A673 (cell line): ENCODE measurements around the gene PCID2. TPM values are rescaled to one million over a fixed set of nuclear protein-coding genes. Genes with fewer than 3 reads are reported as not detected.

Source experiments
- BruUV-seq: library from RNA; stranded (reverse); fragments of 400-500 nt; replicated peaks from 2 replicates; lab custom pipeline; 2021; lab: Mats Ljungman, UMichigan
- CTCF ChIA-PET: fragments of 300-600 bp; sonication (Branson Sonifier 250); formaldehyde crosslinking; loops from one replicate; lab custom pipeline; 2022; ENCODE audit warnings: antibody characterized with exemption; lab: Charles Lee
- POLR2A ChIA-PET: fragments of 300-600 bp; sonication (Branson Sonifier 250); formaldehyde crosslinking; loops from one replicate; lab custom pipeline; 2022; ENCODE audit warnings: antibody characterized with exemption; ENCODE audit not compliant: low non-redundant PET; lab: Charles Lee
- DNase-seq: peaks from one replicate; pipeline ENCODE4 v3.0.0-alpha.2; 2015; ENCODE audit warnings: low spot score
- H3K27ac ChIP-seq: fragments of 200-600 bp; sonication (generic); 2 replicates; pipeline ENCODE4 v1.5.1; 2016; ENCODE audit warnings: mixed run types, low read depth, mild to moderate bottlenecking, mixed read lengths, antibody characterized with exemption, low read length; ENCODE audit not compliant: poor library complexity, severe bottlenecking
- H3K27me3 ChIP-seq: fragments of 200-600 bp; sonication (generic); replicated peaks from 2 replicates; pipeline ENCODE4 v1.6.1; 2017; ENCODE audit warnings: mixed run types, low read depth, mild to moderate bottlenecking, mixed read lengths, antibody characterized with exemption, low read length; ENCODE audit not compliant: insufficient read depth, poor library complexity
- H3K36me3 ChIP-seq: fragments of 200-600 bp; sonication (generic); 2 replicates; pipeline ENCODE4 v1.6.1; 2016; ENCODE audit warnings: mixed run types, mild to moderate bottlenecking, mixed read lengths, antibody characterized with exemption, low read length; ENCODE audit not compliant: insufficient read depth, poor library complexity, severe bottlenecking
- H3K4me1 ChIP-seq: fragments of 200-600 bp; sonication (generic); 2 replicates; pipeline ENCODE4 v1.6.1; 2017; ENCODE audit warnings: mixed run types, mild to moderate bottlenecking, mixed read lengths, antibody characterized with exemption, low read length; ENCODE audit not compliant: insufficient read depth, poor library complexity, severe bottlenecking
- H3K4me3 ChIP-seq: fragments of 200-600 bp; sonication (generic); 2 replicates; pipeline ENCODE4 v1.5.1; 2016; ENCODE audit warnings: low read depth, mixed run types, mild to moderate bottlenecking, mixed read lengths, low read length; ENCODE audit not compliant: poor library complexity, severe bottlenecking
- H3K9me3 ChIP-seq: fragments of 200-600 bp; sonication (generic); 2 replicates; pipeline ENCODE4 v1.6.1; 2016; ENCODE audit warnings: mixed run types, low read depth, mild to moderate bottlenecking, mixed read lengths, antibody characterized with exemption, low read length; ENCODE audit not compliant: poor library complexity, severe bottlenecking
- EZH2 ChIP-seq: fragments of 200-600 bp; sonication (generic); IDR thresholded peaks from 2 replicates; pipeline ENCODE4 v1.6.1; 2017; ENCODE audit warnings: borderline replicate concordance, low read depth, mild to moderate bottlenecking, mixed read lengths, antibody characterized with exemption, low read length; ENCODE audit not compliant: poor library complexity, severe bottlenecking
- intact Hi-C: fragments of 100-400 bp; cut with micrococcal nuclease; formaldehyde crosslinking; loops from one replicate; pipeline ENCODE4 v1.10.0; 2022; ENCODE audit not compliant: unreplicated experiment
- total RNA-seq: library from RNA; stranded (reverse); gene quantifications from 2 replicates; pipeline ENCODE4 v1.2.3, GENCODE V29; 2021
- TF ChIP-seq, protein P1 (sequence below): fragments of 300-800, 200-600 bp; sonication (generic); conservative IDR thresholded peaks from 2 replicates; pipeline ENCODE4 v1.5.1; 2017; ENCODE audit warnings: low read depth, mild to moderate bottlenecking, antibody characterized with exemption, low read length, moderate library complexity, mixed read lengths

Gene PCID2
- total RNA-seq, 1 experiment from 2014 or later: 67.5 TPM

GRCh38 chr13:113146750-113147149 is 61.7 kb downstream of the PCID2 start:
- no TSS peak for BruUV-seq
- intact Hi-C loops: no loop called here
- no peak for DNase-seq
- no peaks in the 10 kb centered on the region for H3K36me3 ChIP-seq
- H3K27me3 ChIP-seq: no peaks in the 10 kb centered on the region
- no peak for TF ChIP-seq EZH2
- TF ChIP-seq, protein P1, sequence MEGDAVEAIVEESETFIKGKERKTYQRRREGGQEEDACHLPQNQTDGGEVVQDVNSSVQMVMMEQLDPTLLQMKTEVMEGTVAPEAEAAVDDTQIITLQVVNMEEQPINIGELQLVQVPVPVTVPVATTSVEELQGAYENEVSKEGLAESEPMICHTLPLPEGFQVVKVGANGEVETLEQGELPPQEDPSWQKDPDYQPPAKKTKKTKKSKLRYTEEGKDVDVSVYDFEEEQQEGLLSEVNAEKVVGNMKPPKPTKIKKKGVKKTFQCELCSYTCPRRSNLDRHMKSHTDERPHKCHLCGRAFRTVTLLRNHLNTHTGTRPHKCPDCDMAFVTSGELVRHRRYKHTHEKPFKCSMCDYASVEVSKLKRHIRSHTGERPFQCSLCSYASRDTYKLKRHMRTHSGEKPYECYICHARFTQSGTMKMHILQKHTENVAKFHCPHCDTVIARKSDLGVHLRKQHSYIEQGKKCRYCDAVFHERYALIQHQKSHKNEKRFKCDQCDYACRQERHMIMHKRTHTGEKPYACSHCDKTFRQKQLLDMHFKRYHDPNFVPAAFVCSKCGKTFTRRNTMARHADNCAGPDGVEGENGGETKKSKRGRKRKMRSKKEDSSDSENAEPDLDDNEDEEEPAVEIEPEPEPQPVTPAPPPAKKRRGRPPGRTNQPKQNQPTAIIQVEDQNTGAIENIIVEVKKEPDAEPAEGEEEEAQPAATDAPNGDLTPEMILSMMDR: no peak
- ChIA-PET POLR2A (no interaction called here), CTCF (no interaction called here)
- H3K9me3 ChIP-seq: no peaks in the 10 kb centered on the region
- no peak overlapping the region for H3K27ac ChIP-seq
- H3K4me3 ChIP-seq: no peak overlapping the region
- no peaks in the 10 kb centered on the region for H3K4me1 ChIP-seq

DNA sequence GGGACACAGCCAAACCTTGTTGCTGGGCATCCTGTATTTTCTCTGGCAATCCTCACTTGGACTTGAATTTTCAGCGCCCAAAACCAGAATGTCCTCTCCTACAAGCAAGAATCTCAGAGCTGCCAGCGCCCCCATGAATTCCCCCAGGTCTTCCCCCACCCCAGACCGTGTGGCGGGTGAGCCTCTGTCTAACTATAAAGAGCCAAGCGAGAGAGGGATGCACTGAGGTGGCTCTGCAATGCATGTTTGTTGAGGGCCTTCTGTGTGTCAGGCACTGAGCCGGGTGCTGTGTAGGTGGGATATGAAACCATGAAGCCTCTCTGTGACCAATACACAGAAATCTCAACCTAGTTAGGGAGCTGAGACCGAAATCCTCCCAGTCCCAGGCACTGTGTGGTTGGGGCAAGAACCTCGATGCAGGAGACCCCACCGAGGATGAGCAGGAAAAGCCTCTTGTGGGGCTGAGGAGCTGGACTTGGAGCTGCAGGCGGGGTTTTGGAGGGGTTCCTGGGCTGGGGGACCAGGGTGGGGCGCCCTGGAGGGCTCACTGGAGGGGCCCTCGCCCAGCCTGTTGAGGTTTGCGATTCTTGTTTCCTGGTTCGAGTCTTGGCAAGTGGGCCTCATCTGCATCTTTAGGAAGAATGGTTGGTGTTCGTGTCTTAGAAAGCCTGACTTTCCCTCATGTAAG is 62.4 kb downstream of the PCID2 start:
- POLR2A ChIA-PET: no interaction called here
- H3K4me1 ChIP-seq: no peaks in the 10 kb centered on the region
- no peak overlapping the region for H3K4me3 ChIP-seq
- TF ChIP-seq, protein P1: no peak
- no peak for TF ChIP-seq EZH2
- no peaks in the 10 kb centered on the region for H3K9me3 ChIP-seq
- CTCF ChIA-PET: no interaction called here
- no peak overlapping the region for H3K27ac ChIP-seq
- no peaks in the 10 kb centered on the region for H3K27me3 ChIP-seq
- no peak for DNase-seq
- no TSS peak for BruUV-seq
- H3K36me3 ChIP-seq: no peaks in the 10 kb centered on the region
- intact Hi-C loops: no loop called here

GRCh38 chr13:113145496-113145895 is 63.0 kb downstream of the PCID2 start:
- Histone ChIP-seq H3K27me3 (no peaks in the 10 kb centered on the region), H3K4me1 (no peaks in the 10 kb centered on the region), H3K27ac (no peak overlapping the region), H3K4me3 (no peak overlapping the region), H3K9me3 (no peaks in the 10 kb centered on the region), H3K36me3 (no peaks in the 10 kb centered on the region)
- ChIA-PET CTCF (no interaction called here), POLR2A (no interaction called here)
- TF ChIP-seq, protein P1: no peak
- TF ChIP-seq EZH2: no peak
- intact Hi-C loops: no loop called here
- BruUV-seq: no TSS peak
- DNase-seq: no peak
